Astrocyte (in vitro differentiated cells and primary cell): ENCODE measurements around the gene TSC22D1. TPM values are rescaled to one million over a fixed set of nuclear protein-coding genes. Genes with fewer than 3 reads are reported as not detected.

Experiments
- DNase-seq: peaks from one replicate; pipeline ENCODE4 v3.0.0-alpha.2; 2010; ENCODE audit warnings: low read depth
- FAIRE-seq: peaks from 2 replicates; lab custom pipeline; 2011; peaks lifted over from hg19 to GRCh38; lab: Jason Lieb, UNC
- H2AFZ ChIP-seq: 2 replicates; pipeline ENCODE4 v1.6.0; 2012; ENCODE audit warnings: low read depth, low read length, inconsistent platforms
- H3K27ac ChIP-seq: 2 replicates; pipeline ENCODE4 v1.5.1; 2011; ENCODE audit warnings: low read depth, low read length, inconsistent platforms
- H3K27me3 ChIP-seq: 2 replicates; pipeline ENCODE4 v1.6.0; 2011; ENCODE audit warnings: low read length, inconsistent platforms; ENCODE audit not compliant: insufficient read depth
- H3K36me3 ChIP-seq: 2 replicates; pipeline ENCODE4 v1.5.1; 2011; ENCODE audit warnings: low read length, inconsistent platforms; ENCODE audit not compliant: insufficient read depth
- H3K4me1 ChIP-seq: 2 replicates; pipeline ENCODE4 v1.5.1; 2011; ENCODE audit warnings: low read length, inconsistent platforms; ENCODE audit not compliant: insufficient read depth
- H3K4me2 ChIP-seq: 2 replicates; pipeline ENCODE4 v1.6.0; 2012; ENCODE audit warnings: low read length, inconsistent platforms
- H3K4me3 ChIP-seq: 2 replicates; pipeline ENCODE4 v1.5.1; 2011; ENCODE audit warnings: low read depth, mild to moderate bottlenecking, low read length, inconsistent platforms; ENCODE audit not compliant: insufficient read depth
- H3K79me2 ChIP-seq: 2 replicates; pipeline ENCODE4 v1.6.0; 2012; ENCODE audit warnings: mild to moderate bottlenecking, low read length, inconsistent platforms; ENCODE audit not compliant: insufficient read depth
- H3K9ac ChIP-seq: 2 replicates; pipeline ENCODE4 v1.6.0; 2012; ENCODE audit warnings: mild to moderate bottlenecking, low read length, inconsistent platforms
- H3K9me3 ChIP-seq: 2 replicates; pipeline ENCODE4 v1.5.1; 2012; ENCODE audit warnings: low read depth, mild to moderate bottlenecking, low read length, inconsistent platforms; ENCODE audit not compliant: insufficient read depth
- H4K20me1 ChIP-seq: 2 replicates; pipeline ENCODE4 v1.6.0; 2012; ENCODE audit warnings: low read length, inconsistent platforms; ENCODE audit not compliant: insufficient read depth
- H3K27ac Mint-ChIP-seq: one replicate; pipeline ENCODE4 v1.8.0; 2021; ENCODE audit warnings: mild to moderate bottlenecking, mixed read lengths; ENCODE audit not compliant: unreplicated experiment
- H3K27me3 Mint-ChIP-seq: one replicate; pipeline ENCODE4 v1.8.0; 2021; ENCODE audit warnings: low read depth, mixed read lengths; ENCODE audit not compliant: unreplicated experiment
- H3K36me3 Mint-ChIP-seq: one replicate; pipeline ENCODE4 v1.8.0; 2021; ENCODE audit warnings: low read depth, mixed read lengths; ENCODE audit not compliant: unreplicated experiment
- H3K4me1 Mint-ChIP-seq: one replicate; pipeline ENCODE4 v1.8.0; 2021; ENCODE audit warnings: low read depth, mixed read lengths; ENCODE audit not compliant: unreplicated experiment
- H3K4me3 Mint-ChIP-seq: one replicate; pipeline ENCODE4 v1.8.0; 2021; ENCODE audit warnings: mild to moderate bottlenecking, moderate library complexity, mixed read lengths; ENCODE audit not compliant: unreplicated experiment
- H3K9me3 Mint-ChIP-seq: one replicate; pipeline ENCODE4 v1.8.0; 2021; ENCODE audit warnings: mild to moderate bottlenecking, mixed read lengths; ENCODE audit not compliant: unreplicated experiment
- EZH2 ChIP-seq: IDR thresholded peaks from 2 replicates; pipeline ENCODE4 v1.6.1; 2012; ENCODE audit warnings: mild to moderate bottlenecking, low read length, inconsistent platforms; ENCODE audit not compliant: insufficient read depth
- total RNA-seq: library from RNA; stranded (reverse); gene quantifications from 2 replicates; pipeline ENCODE4 v1.2.1, GENCODE V29; 2021
- TF ChIP-seq, protein P1 (sequence below): IDR thresholded peaks from 2 replicates; pipeline ENCODE4 v1.5.1; 2011; ENCODE audit warnings: low read depth, mild to moderate bottlenecking, inconsistent platforms, low read length, moderate library complexity; ENCODE audit not compliant: insufficient read depth

The TSC22D1 gene
- total RNA-seq, 1 donor from 2014 or later: 96.2 TPM

GRCh38 chr13:44416744-44417143, 159.4 kb downstream of the TSC22D1 start:
- Mint-ChIP-seq H3K4me3 (no peak overlapping the region), H3K27me3 (peaks cover 5% of the 10 kb centered on the region), H3K36me3 (no peaks in the 10 kb centered on the region), H3K27ac (peak overlapping the region; percentile 72), H3K9me3 (no peaks in the 10 kb centered on the region), H3K4me1 (peaks cover 12% of the 10 kb centered on the region)
- H3K27me3 ChIP-seq: no peaks in the 10 kb centered on the region
- H3K4me2 ChIP-seq: no peak overlapping the region
- no peaks in the 10 kb centered on the region for H3K79me2 ChIP-seq
- H3K27ac ChIP-seq: no peak overlapping the region
- no peak overlapping the region for H3K4me3 ChIP-seq
- H2AFZ ChIP-seq: no peak overlapping the region
- H3K4me1 ChIP-seq: no peaks in the 10 kb centered on the region
- DNase-seq: no peak
- no peaks in the 10 kb centered on the region for H3K9me3 ChIP-seq
- no peak for TF ChIP-seq EZH2
- TF ChIP-seq, protein P1, sequence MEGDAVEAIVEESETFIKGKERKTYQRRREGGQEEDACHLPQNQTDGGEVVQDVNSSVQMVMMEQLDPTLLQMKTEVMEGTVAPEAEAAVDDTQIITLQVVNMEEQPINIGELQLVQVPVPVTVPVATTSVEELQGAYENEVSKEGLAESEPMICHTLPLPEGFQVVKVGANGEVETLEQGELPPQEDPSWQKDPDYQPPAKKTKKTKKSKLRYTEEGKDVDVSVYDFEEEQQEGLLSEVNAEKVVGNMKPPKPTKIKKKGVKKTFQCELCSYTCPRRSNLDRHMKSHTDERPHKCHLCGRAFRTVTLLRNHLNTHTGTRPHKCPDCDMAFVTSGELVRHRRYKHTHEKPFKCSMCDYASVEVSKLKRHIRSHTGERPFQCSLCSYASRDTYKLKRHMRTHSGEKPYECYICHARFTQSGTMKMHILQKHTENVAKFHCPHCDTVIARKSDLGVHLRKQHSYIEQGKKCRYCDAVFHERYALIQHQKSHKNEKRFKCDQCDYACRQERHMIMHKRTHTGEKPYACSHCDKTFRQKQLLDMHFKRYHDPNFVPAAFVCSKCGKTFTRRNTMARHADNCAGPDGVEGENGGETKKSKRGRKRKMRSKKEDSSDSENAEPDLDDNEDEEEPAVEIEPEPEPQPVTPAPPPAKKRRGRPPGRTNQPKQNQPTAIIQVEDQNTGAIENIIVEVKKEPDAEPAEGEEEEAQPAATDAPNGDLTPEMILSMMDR: no peak
- no peak for FAIRE-seq
- H3K36me3 ChIP-seq: no peaks in the 10 kb centered on the region
- H4K20me1 ChIP-seq: no peaks in the 10 kb centered on the region
- no peak overlapping the region for H3K9ac ChIP-seq

GRCh38 chr13:44416301-44416700, 159.8 kb downstream of the TSC22D1 start:
- no peaks in the 10 kb centered on the region for H3K36me3 ChIP-seq
- peaks cover 5% of the 10 kb centered on the region for H3K27me3 Mint-ChIP-seq
- no peak overlapping the region for H3K9ac ChIP-seq
- TF ChIP-seq, protein P1: no peak
- TF ChIP-seq EZH2: no peak
- no peaks in the 10 kb centered on the region for H3K9me3 Mint-ChIP-seq
- no peak for DNase-seq
- no peaks in the 10 kb centered on the region for H3K36me3 Mint-ChIP-seq
- no peak overlapping the region for H3K4me2 ChIP-seq
- H2AFZ ChIP-seq: no peak overlapping the region
- H3K9me3 ChIP-seq: no peaks in the 10 kb centered on the region
- FAIRE-seq: no peak
- no peak overlapping the region for H3K27ac Mint-ChIP-seq
- H3K4me3 Mint-ChIP-seq: no peak overlapping the region
- no peaks in the 10 kb centered on the region for H4K20me1 ChIP-seq
- H3K27ac ChIP-seq: no peak overlapping the region
- no peaks in the 10 kb centered on the region for H3K4me1 ChIP-seq
- no peaks in the 10 kb centered on the region for H3K27me3 ChIP-seq
- H3K4me3 ChIP-seq: no peak overlapping the region
- H3K4me1 Mint-ChIP-seq: peaks cover 9% of the 10 kb centered on the region
- no peaks in the 10 kb centered on the region for H3K79me2 ChIP-seq

- H3K27ac Mint-ChIP-seq: no peak overlapping the region
- peaks cover 9% of the 10 kb centered on the region for H3K4me1 Mint-ChIP-seq
- no peaks in the 10 kb centered on the region for H3K79me2 ChIP-seq
- no peaks in the 10 kb centered on the region for H3K9me3 ChIP-seq
- H4K20me1 ChIP-seq: no peaks in the 10 kb centered on the region
- no peak overlapping the region for H2AFZ ChIP-seq
- H3K4me1 ChIP-seq: no peaks in the 10 kb centered on the region
- DNase-seq (no peak), FAIRE-seq (no peak)
- H3K4me3 ChIP-seq: no peak overlapping the region
- H3K9me3 Mint-ChIP-seq: no peaks in the 10 kb centered on the region
- H3K9ac ChIP-seq: no peak overlapping the region
- no peak overlapping the region for H3K4me2 ChIP-seq
- H3K27me3 ChIP-seq: no peaks in the 10 kb centered on the region
- H3K36me3 Mint-ChIP-seq: no peaks in the 10 kb centered on the region
- peaks cover 5% of the 10 kb centered on the region for H3K27me3 Mint-ChIP-seq
- H3K27ac ChIP-seq: no peak overlapping the region
- TF ChIP-seq EZH2: no peak
- TF ChIP-seq, protein P1: no peak
- no peaks in the 10 kb centered on the region for H3K36me3 ChIP-seq
- no peak overlapping the region for H3K4me3 Mint-ChIP-seq
These were observed 160.3 kb downstream of the TSC22D1 start for GRCh38 chr13:44415815-44416214.
